ENCODE data around the gene ANGPTL1.

- TF ChIP-seq CTCF (IDR thresholded peaks at IDR 0.05) (no peak), POLR2A (IDR thresholded peaks at IDR 0.05) (no peak)
These were observed 8.0 kb downstream of the ANGPTL1 start for GRCh38 chr1:178862864-178863263.
